ACC112 (cell line): ENCODE data around the gene ARHGAP23.

Source experiments
- H2AFZ ChIP-seq: fragments of 200-600 bp; sonication (generic); one replicate; pipeline ENCODE4 v1.6.0; 2017; ENCODE audit warnings: antibody characterized with exemption, low read length; ENCODE audit not compliant: unreplicated experiment
- H3K27ac ChIP-seq: fragments of 200-600 bp; sonication (generic); 2 replicates; pipeline ENCODE4 v1.5.1; 2014; ENCODE audit warnings: low read depth, mild to moderate bottlenecking, antibody characterized with exemption, low read length, moderate library complexity
- H3K27me3 ChIP-seq: fragments of 200-600 bp; sonication (generic); 2 replicates; pipeline ENCODE4 v1.6.1; 2014; ENCODE audit warnings: mild to moderate bottlenecking, antibody characterized with exemption, low read length, moderate library complexity, mixed read lengths; ENCODE audit not compliant: insufficient read depth
- H3K36me3 ChIP-seq: fragments of 200-600 bp; sonication (generic); 2 replicates; pipeline ENCODE4 v1.6.1; 2016; ENCODE audit warnings: mild to moderate bottlenecking, antibody characterized with exemption, low read length, moderate library complexity, mixed read lengths; ENCODE audit not compliant: insufficient read depth
- H3K4me1 ChIP-seq: fragments of 200-600 bp; sonication (generic); one replicate; pipeline ENCODE4 v1.6.1; 2016; ENCODE audit warnings: low read length, mixed read lengths; ENCODE audit not compliant: insufficient read depth, unreplicated experiment, control insufficient read depth
- H3K4me3 ChIP-seq: fragments of 200-600 bp; sonication (generic); 2 replicates; pipeline ENCODE4 v1.5.1; 2014; ENCODE audit warnings: mild to moderate bottlenecking, low read depth, low read length
- H3K79me2 ChIP-seq: fragments of 200-600 bp; sonication (generic); one replicate; pipeline ENCODE4 v1.6.0; 2016; ENCODE audit warnings: low read length; ENCODE audit not compliant: control insufficient read depth, unreplicated experiment, insufficient read depth

Gene ARHGAP23

DNA sequence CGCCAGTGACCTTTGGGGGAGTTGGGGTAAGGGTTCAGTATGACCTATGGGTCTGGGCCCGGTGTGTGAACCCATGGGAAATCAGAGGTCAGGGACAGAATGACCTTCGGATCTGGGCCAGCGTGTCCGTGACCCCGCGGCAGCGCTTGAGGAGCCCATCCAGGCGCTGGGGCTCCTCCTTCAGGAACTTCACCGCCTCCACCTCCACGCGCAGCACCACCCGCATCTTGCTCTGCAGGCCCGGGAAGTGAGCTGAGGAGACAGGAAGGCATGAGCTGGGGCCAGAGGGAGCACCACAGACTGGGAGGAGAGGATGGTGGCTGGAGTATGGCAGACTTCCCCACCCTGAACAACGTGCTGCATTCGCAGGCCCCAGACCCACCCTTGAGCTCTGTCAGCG, 124.1 kb downstream of the ARHGAP23 start:
- no peak overlapping the region for H3K27ac ChIP-seq
- H3K79me2 ChIP-seq: no peaks in the 10 kb centered on the region
- no peak overlapping the region for H3K4me3 ChIP-seq
- peaks cover 13% of the 10 kb centered on the region for H3K4me1 ChIP-seq
- no peaks in the 10 kb centered on the region for H3K27me3 ChIP-seq
- no peaks in the 10 kb centered on the region for H3K36me3 ChIP-seq
- no peak overlapping the region for H2AFZ ChIP-seq

DNA sequence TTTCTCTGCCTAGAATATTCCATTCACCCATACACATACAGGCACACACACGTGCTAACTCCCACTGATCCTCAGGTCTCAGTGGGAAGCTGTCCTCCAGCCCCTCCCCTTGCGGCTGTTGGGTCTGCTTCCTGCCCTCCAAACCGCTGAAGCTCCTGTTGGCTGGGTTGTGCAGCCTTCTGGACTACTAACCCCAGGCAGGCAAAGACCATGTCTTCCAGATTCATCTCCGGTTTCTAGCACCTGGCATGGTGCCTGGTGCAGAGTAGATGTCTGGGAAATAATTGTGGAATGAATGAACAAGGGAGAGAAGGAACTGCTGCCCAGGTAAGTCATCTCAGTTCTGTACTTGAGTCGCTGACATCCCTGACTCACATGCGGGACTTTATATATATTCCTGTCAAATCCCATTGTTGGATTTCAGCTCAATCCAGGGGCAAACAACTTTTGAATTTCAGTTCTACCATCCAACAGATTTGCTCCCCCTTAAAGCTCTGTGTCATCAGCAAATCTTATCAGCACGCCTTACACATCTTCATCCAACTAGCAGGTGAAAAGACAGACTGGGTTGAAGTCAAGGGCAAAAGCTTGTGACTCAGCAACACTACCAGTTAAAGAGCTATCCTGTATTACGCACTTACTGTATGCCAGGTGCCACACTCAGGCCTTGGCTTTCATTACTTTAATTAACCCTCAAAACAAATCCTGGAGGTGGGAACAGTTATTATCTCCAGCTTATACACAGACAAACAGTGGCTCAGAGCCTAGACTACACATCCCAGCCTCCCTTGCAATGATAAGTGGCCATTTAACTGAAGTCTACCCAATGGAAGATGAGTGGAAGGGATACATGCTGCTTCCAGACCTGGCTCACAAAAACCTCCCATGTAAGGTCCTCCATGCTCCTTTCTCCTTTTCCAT, 126.4 kb downstream of the ARHGAP23 start:
- Histone ChIP-seq H3K79me2 (no peaks in the 10 kb centered on the region), H3K4me1 (peaks cover 19% of the 10 kb centered on the region), H2AFZ (no peak overlapping the region), H3K36me3 (no peaks in the 10 kb centered on the region), H3K4me3 (no peak overlapping the region), H3K27ac (no peak overlapping the region), H3K27me3 (no peaks in the 10 kb centered on the region)

GRCh38 chr17:38556239-38556638, 128.0 kb downstream of the ARHGAP23 start:
- H3K79me2 ChIP-seq: no peaks in the 10 kb centered on the region
- H3K27me3 ChIP-seq: peaks cover 13% of the 10 kb centered on the region
- H3K4me3 ChIP-seq: no peak overlapping the region
- H3K36me3 ChIP-seq: no peaks in the 10 kb centered on the region
- no peak overlapping the region for H3K27ac ChIP-seq
- no peak overlapping the region for H2AFZ ChIP-seq
- H3K4me1 ChIP-seq: peaks cover 15% of the 10 kb centered on the region

GRCh38 chr17:38557396-38557795, 129.1 kb downstream of the ARHGAP23 start:
- Histone ChIP-seq H3K79me2 (no peaks in the 10 kb centered on the region), H2AFZ (no peak overlapping the region), H3K36me3 (no peaks in the 10 kb centered on the region), H3K27me3 (peaks cover 24% of the 10 kb centered on the region), H3K27ac (peak overlapping the region; percentile 11; the same call in 1 of the 2 replicates), H3K4me1 (peaks cover 15% of the 10 kb centered on the region), H3K4me3 (peak overlapping the region; percentile 18; the same call in 1 of the 2 replicates)

DNA sequence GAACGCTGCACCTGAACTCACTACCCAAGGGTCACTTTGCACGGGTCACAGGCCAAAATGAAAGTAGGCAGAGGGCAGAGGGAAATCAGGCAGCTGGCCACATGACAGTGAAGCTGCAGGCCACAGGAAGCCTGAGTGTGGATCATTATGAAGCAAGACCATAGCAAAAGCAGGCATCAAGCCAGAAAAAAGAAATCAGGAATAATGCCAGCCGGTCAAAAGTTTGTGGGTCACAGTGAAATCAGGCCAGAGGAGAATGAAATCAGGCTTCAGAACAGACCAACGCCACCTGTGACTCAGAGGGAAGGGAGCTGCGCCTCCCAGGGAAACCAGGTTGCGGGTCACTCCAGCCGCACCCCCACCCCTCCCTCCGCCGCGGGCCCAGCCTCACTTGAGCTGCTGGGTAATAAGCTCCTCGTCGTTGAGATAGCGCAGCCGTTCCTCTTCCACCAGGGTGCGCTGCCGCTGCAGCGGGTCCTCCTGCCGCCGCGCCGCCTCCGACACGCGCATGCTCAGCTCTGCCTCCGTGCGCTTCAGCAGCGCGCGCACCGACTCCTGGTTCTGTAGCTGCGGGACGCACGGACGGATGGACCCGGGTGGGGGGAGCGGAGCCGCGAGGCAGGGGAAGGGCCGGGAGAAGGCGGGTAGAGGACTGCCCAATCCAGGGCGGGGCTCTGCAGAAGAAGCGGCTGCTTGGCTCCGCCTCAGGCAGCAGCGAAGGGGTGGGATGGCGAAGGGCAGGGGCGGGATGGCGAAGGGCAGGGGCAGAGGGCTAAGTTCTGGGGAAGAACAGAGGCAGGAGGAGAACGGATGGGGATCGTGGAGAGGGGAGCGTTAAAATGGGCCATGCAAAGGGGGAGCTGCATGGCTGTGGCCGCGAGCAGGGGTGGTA, 129.8 kb downstream of the ARHGAP23 start:
- peaks cover 31% of the 10 kb centered on the region for H3K27me3 ChIP-seq
- H3K4me3 ChIP-seq: peak overlapping the region; percentile 75
- H2AFZ ChIP-seq: peak overlapping the region; percentile 58
- peak overlapping the region; percentile 11; the same call in 1 of the 2 replicates for H3K27ac ChIP-seq
- H3K36me3 ChIP-seq: no peaks in the 10 kb centered on the region
- no peaks in the 10 kb centered on the region for H3K79me2 ChIP-seq
- peaks cover 15% of the 10 kb centered on the region for H3K4me1 ChIP-seq

- Histone ChIP-seq H3K4me1 (peaks cover 15% of the 10 kb centered on the region), H3K27me3 (peaks cover 37% of the 10 kb centered on the region), H3K27ac (peak overlapping the region; percentile 43; the same call in 1 of the 2 replicates), H3K4me3 (peak overlapping the region; percentile 75), H3K79me2 (no peaks in the 10 kb centered on the region), H3K36me3 (no peaks in the 10 kb centered on the region), H2AFZ (peak overlapping the region; percentile 58)
Observed at GRCh38 chr17:38558728-38559050, 130.4 kb downstream of the ARHGAP23 start.

DNA sequence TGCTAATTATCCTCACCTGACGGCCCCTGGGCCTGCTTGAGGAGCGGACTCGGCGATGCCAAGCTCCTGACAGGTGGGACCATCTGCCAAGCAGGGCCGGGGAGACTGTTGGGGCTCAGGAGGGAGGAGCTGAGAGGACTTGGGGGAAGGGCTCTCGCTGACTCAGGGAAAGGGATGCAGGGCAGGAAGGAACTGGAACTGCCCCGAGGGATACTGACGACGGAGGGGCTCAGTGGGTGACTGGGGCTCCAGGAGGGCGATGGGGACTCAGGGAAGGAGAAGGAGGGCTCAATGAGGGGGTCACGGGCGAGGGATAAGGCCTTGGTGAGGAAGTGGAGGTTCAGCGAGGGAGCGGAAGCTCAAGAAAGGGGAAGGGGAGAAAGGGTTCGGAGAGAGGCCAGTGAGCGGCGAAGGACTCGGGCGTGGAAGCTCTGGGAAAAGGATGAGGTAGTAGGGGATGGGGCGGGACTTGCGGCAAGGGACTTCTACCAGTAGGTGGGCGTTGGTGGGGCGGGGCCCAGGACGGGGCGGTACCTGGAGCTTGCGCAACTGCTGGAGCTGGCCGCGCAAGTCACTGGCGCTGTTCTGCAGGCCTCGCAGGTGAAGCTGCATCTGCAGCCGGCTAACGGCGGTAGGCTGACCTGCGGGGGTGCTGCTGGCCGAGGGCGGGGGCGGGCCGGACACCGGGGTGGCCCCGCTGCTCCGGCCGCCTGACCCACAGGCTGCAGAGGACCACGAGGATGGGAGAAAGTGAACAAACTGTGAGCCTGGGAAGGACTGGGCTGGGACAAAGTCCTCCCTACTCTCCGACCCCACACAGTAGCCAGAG, 131.0 kb downstream of the ARHGAP23 start:
- peak overlapping the region; percentile 43; the same call in 1 of the 2 replicates for H3K27ac ChIP-seq
- peaks cover 15% of the 10 kb centered on the region for H3K4me1 ChIP-seq
- H3K4me3 ChIP-seq: peak overlapping the region; percentile 75
- no peaks in the 10 kb centered on the region for H3K79me2 ChIP-seq
- H3K27me3 ChIP-seq: peaks cover 43% of the 10 kb centered on the region
- no peaks in the 10 kb centered on the region for H3K36me3 ChIP-seq
- peak overlapping the region; percentile 58 for H2AFZ ChIP-seq

DNA sequence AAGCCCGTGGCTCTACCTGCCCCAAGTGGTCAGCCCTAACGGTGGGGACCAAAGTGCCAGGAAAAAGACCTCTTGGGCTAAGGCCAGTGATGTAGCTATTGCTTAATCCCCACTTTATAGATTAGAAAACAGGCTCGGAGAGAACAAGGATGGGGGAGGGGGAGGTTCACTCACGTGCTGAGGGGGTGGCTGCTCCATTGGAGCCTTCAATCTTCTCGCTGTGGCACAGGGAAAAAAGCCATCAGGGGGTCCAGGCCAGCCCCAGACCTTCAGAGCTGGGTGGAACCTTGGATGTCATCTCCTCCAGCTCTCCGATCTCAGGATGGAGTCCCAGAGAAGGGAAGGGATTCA, 131.6 kb downstream of the ARHGAP23 start:
- H3K4me1 ChIP-seq: peaks cover 15% of the 10 kb centered on the region
- H3K27ac ChIP-seq: no peak overlapping the region
- no peaks in the 10 kb centered on the region for H3K79me2 ChIP-seq
- no peaks in the 10 kb centered on the region for H3K36me3 ChIP-seq
- H3K27me3 ChIP-seq: peaks cover 47% of the 10 kb centered on the region
- H2AFZ ChIP-seq: no peak overlapping the region
- H3K4me3 ChIP-seq: peak overlapping the region; percentile 75

- no peaks in the 10 kb centered on the region for H3K36me3 ChIP-seq
- H2AFZ ChIP-seq: no peak overlapping the region
- peaks cover 56% of the 10 kb centered on the region for H3K27me3 ChIP-seq
- no peak overlapping the region for H3K4me3 ChIP-seq
- no peaks in the 10 kb centered on the region for H3K79me2 ChIP-seq
- peaks cover 15% of the 10 kb centered on the region for H3K4me1 ChIP-seq
- H3K27ac ChIP-seq: no peak overlapping the region
Observed at GRCh38 chr17:38560503-38561318, 132.4 kb downstream of the ARHGAP23 start.
